Activated naive CD4-positive, alpha-beta T cell treated with anti-CD3 and anti-CD28 coated beads for 36 hours (primary cell): ENCODE data around the gene KCNMB3. TPM values are rescaled to one million over a fixed set of nuclear protein-coding genes. Genes with fewer than 3 reads are reported as not detected.

Experiments
- total RNA-seq, 2 experiments: library from RNA; stranded (reverse); gene quantifications; one replicate each; pipeline ENCODE4 v1.2.3, GENCODE V29; 2021

Gene KCNMB3
- total RNA-seq, 2 experiments from 2014 or later, result 0.20 to 0.29 TPM

Other genes with a start within 250 kb of the KCNMB3 start
- gene ZMAT3, start 179.3 kb downstream of the KCNMB3 start, total RNA-seq, result 10 to 100 TPM; 26.9 to 28.3 TPM
- 10 to 100 TPM; 15.8 to 15.9 TPM for gene PIK3CA, start 102.8 kb downstream of the KCNMB3 start, total RNA-seq
- gene ZNF639, start 71.9 kb upstream of the KCNMB3 start, total RNA-seq, result 10 to 100 TPM; 23.3 to 26.0 TPM
- gene MFN1, start 96.6 kb upstream of the KCNMB3 start, total RNA-seq, result 10 to 100 TPM; 23.0 to 23.1 TPM
- under 1 TPM; 0.26 to 0.74 TPM for gene GNB4, start 200.4 kb upstream of the KCNMB3 start, total RNA-seq